Activated T-cell treated with anti-CD3 and anti-CD28 coated beads, Interleukin-2, amount 50 U/mL, for 48 hours (primary cell): ENCODE measurements around the gene PPM1H.
"Not testable (repeated sequence)": the region's sequence is repeated elsewhere in the genome, so short reads cannot be mapped to it uniquely, and the experiment has no call there.

Source experiments
- DNase-seq, 2 experiments: peaks; one replicate each; pipeline ENCODE4 v3.0.0-alpha.2; 2020

PPM1H gene

DNA sequence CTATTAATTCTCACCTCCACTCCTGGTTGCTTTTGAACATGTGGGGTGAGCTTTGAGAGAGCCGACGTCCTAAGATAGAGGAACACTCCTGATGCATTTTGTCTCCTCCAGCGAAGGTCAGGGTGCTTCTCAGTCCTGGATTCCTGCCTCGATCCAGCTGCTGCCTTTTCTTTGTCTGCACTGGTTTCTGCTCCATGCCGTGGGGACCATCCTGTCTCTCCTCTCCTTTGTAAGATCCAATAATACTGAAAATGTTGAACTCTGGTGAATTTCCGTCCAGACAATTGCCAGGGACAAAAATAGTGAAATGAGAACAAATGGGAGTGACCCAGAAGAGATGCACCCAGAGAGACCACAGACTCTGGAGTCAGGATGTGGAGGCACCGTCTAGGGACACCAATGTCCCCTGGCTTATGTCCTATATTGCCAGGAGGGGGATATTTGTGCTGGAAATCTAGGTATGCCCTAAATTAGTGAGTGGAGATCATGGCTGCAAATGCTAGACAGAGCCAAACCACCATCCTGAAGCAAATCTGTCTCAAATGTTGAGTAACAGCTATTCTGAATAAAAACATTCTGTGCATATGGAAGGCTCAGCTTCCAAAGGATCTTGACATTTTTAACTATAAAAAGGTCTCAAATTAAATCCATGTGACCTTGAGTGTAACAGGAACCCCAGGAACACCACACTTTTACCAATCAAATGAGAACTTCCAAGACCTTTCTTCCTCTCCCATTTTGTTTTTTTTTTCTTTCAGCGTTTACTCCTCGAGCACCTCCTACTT is 170.9 kb downstream of the PPM1H start:
- no peak for DNase-seq

DNA sequence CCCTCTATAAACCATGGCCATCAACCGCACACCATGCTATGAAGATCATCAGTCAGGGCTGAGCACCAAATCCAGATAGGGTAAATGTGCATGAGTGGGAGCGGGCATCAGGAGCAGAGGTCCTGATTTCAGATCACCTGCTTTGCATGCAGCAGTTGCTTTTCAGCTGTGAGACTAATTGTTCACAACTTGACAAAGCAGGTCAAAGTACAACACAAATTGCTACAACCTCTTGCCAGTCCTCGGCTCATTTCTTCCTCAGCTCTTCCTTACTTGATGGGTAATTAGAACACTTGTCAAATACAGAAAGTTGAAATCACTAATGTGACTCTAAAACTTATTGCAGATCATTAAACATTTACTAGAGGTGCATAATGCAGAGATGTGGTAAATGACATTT is 171.6 kb downstream of the PPM1H start:
- no peak for DNase-seq

DNA sequence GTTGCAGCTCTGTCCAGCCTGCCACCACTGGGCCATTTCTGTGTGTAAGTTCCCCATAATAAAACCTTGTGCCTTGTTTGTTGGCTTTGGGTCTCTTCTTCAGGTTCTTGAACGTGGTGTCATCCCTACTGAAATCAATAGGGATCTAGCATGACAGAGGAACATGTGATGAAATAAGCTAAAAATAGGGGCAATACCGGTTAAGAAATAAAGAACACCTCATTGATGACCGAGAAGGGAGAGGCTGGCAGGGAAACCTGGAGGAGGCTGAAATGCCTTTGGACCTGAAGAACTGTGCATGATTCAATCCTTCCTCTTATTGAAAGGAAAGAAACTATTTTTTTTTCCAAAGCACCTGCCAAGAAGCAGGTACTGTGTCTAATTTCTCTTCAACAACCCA is 172.3 kb downstream of the PPM1H start:
- no peak for DNase-seq

DNA sequence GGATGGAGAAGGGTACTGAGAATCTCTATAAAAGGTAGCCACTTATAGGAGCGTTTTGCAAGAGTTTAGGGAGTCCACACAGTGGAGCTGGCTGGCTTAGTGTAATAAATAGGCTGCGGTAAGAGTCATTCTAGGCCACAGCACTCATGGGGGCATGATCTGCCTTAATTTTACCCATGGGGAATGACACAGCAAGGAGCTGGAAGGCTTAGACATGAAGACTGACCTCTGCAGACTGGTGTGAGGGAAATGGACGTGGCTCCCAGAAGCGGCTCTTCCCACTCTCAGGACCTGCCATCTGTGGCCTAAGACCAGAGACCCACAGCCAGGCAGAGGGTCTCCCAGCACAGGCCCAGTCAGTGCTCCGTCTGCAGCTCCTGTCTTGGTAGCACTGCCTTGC is 173.3 kb downstream of the PPM1H start:
- no peak for DNase-seq

DNA sequence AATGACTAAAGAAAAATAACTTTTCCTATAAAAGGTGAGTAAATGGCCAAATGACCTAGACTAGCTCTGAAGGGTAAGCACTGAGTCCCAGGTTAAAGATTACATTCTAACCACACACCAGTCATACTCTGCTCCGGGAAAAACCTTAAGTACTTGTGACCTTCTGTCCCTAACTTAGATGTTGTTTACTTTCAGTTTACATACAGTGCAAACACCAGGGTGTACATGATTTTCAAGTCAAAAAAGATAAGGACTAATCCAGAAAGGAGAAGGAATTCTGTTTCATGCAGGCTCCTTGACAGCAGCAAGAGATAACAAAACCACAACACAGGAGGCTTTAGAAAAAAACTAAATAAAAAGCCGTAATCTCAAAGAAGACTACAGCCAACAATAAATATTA is 174.2 kb downstream of the PPM1H start:
- no peak for DNase-seq

DNA sequence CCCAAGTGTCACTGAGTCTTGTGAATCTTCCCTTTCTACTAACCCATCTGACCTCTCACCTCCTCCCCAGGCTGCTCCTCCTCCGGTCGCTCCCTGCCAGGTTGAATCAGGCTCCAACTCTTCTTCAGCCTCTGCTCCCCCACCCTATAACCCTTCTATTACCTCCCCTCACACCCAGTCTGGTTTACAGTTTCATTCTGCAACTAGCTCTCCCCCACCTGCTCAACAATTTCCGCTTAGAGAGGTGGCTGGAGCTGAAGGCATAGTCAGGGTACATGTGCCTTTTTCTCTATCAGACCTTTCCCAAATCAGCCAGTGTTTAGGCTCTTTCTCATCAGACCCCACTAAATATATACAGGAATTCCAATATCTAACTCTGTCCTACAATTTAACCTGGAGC is 174.6 kb downstream of the PPM1H start:
- not testable (repeated sequence) for DNase-seq

DNA sequence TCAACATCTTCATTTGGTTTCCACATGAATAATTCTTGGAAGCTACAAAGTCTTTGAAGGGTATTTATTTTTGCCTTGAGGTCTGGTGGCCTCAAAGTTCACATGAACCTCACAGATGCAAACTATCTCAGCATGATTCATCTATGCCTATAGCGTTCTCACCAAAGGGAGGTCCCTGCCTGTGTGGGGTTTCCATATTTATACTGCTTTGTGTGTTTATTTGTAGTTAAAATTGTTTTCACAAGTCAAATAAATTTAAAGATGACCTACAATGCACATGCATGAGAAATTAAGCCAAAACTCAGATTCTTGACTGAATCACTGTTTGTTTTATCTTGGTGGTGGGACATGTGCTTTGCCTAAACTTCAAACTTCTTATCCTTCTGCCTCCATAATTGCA is 176.7 kb downstream of the PPM1H start:
- no peak for DNase-seq

DNA sequence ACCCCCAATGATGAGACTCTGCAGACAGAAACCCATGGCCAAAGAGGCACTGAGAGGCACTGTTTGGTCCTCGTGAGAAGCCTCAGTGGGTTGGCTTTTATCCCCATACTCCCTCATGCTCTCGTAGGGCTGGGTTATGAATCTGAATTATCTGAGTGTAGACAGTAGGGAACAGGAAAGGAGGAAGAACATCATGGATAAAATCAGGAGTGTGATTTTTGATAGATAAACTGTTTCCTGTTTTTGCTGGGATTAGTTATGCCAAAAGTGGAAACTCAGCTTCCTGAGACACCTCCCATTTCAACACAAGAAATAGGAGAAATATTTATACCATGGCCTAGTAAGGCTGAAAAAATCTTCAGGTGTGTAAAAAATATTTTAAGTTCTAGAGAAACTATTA is 177.9 kb downstream of the PPM1H start:
- no peak for DNase-seq

DNA sequence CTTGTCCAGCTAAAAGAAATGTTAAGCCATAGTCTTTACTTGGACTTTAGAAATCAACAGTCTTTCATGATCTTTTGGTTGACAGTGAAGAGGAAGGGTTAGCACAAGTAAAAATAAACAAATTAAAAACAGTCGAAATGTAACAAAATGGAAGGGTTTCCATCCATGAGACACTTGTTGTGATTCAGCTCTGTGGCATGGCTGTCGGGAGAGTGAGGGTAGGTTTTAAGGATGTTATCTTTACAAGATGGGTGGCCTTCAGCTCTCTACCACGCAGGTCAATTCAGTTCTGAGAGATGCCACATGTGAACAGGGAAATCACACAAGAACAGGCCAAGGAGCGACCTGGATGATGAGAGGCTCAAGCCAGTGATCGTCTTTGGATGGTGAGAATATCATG is 180.2 kb downstream of the PPM1H start:
- DNase-seq, result no peak

DNA sequence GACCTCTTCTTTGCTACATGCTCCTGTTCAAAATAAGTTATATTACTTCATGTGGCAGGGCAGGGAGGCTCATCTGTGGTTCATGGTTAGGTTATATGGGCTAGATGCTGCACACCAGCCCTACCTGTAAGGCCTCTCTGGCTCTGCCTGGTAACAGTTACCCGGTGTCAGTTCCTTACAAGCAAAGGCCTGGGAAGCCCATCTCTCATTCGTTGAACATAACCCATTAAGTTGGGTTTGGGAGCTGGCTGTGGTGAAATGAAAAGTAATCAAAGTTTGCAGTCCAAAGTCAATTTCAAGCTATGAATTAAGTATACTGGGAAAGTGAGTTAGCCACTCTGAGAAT is 183.2 kb downstream of the PPM1H start:
- no peak for DNase-seq

DNA sequence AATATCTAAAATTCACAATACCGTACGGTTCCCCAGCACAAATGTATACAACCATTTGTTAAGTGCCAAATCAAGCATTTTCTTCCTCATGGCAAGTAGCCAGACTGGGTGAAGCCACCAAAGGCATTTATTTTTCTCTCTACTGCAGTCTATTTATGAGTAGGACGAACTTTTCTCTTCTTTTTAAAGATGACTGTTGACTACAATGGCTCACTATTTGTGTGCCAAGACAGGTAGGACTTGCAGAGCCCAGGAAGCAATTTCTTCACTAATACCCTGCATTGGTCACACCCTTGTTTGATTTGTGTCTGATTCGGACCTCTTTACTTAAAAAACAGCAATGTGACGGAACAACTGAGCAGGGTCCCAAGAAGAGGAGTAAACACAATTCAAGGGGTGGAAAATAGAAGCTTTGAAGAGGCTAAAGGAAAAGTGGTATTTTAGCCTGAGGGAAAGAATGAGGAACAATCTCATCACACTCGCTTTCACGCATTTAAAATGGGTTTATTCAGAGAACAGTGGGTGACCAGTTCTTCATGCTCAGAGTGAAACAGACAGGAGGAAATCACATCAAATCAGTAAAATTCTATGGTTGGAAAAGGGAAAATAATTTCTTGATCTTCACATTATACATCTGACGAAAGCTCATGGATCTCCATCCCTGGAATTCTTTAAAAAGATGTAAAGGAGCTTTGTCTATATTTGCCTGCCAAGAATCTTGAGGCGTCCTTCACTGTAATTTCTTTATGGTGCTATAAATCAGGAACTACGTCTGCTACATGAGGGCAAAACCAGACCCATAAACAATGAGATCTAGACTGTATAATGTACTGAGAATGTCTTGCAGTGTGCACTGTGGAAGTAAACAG is 183.8 kb downstream of the PPM1H start:
- DNase-seq, result no peak

DNA sequence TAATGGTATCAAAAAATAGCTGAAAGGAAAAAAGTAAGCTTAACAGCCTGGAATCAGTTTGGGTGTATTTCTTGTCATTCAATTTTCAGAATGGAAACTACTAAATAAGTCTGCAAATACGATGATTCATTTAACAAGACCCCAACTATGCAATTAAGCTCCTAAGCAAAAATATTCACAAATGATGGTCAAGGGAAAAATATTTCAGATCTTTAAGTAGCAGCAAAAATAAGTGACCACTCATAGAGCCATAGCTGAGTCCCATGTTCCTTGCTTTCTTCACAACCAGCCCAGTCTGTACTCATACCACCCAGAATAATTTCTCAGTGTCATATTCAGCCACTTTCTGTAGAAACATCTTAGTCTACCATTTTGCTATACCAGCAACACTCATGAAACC is 185.4 kb downstream of the PPM1H start:
- DNase-seq, result no peak

DNA sequence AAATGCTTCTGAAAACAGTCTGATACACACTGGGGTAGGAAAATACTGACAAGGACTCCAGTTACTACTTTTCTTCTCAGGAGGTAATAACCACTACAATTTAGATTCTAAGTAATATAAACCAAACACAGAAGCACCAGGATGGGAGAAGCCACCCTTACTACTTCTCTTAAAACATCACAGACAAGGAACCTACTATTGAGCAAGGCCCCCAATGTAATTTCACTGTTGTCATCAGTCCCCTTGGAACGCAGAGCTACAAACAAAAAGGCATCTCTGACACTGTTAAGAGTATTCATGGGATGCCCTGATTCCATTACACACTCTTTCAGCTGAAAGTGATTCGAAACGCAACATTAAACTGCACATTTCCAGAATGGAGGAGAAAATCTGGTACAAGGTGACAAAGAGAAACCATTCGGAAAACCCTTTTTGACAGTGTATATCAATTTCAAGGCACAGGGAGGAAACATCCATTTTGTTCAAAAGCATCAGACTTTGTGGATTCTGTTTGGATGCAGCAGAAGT is 185.9 kb downstream of the PPM1H start:
- no peak for DNase-seq

DNA sequence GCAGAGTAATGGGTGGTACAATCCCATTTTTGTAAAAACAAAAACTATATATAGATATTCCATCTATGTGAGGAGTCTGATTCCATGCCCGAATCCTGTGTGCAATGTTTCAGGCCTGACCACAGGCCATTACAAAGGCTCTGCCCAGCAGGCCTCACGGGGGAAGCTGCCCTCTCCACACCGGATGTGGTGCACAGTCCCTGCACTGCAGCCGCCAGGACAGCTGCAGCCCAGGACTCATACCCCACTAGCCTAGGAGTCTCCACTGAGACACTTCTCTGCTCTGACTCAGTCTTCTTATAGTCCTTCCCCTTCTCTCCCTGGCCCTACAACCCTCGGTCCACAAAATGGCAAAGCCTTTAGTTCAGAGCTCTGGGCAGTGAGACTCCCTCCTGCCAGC is 190.4 kb downstream of the PPM1H start:
- DNase-seq, result no peak

DNA sequence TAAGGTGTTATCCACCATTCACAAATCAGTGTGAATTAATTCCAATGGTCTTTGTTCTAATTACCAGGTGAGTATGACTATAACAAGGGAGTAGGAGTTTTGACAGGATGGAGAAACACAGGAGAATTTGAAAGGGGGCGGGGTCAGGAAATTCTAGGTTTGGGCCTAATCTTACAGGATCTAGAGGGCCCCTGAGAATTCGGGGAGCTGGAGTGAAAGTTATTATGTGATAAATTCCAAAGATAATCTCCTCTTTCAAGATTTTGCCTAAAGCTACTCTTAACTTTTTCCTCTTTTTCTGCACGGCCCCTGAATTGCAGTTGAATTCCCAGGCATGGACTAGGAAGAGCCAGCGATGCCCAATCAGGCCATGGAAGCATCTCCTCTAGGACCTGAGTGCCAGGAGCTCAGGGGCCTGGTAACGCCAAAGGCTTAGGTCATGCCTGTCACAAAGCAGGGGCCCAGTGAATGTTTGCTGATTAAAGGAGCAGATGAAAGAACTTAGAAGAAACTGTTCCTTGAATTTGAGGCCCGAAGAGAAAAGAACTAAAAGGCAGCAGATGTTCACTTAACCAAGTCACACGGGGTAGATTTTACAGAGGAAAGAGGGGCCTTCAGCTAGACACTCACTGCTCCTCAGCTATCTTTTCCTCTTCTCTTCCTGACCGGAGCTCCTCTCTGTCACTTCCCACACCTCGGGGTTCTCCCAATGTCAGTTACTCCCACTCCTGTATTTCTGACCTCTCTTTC is 195.5 kb downstream of the PPM1H start:
- no peak for DNase-seq

DNA sequence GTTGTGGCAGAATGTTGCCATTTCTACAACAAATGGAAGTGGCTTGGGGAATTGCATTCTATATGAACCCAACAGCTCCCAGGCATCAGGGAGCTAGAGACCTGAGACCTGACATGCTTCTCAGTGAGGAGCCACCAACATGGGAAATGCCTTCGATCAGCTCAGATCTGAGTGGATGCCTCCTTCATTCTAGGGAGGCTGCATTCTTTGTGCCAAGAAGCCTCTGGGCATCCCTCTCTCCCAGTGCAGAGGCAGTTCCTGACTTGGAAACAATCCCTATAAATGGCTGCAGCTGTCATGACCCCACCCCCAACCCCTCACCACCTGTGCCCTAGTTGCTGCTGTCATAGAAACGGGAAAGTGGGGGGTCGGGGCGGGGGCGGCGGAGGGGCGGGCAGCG is 196.3 kb downstream of the PPM1H start:
- no peak for DNase-seq

DNA sequence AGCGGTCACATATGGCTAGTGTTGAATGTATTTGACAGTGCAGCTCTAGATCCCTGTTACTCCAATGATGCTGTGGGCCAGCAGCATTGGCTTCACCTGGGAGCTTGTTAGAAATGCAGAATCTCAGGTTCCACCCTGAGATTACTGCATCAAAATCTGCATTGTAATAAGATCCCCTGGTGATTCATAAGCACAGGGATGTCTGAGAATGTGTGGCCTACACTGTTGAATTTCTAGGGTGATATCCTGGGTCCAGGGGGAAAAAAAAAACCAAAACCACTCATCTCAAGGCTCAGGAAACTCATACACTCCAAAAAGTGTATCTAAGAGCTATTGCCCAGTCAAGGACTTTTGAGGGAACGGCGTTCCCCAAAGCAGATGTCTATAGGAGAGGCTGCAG is 196.8 kb downstream of the PPM1H start:
- DNase-seq, result no peak

DNA sequence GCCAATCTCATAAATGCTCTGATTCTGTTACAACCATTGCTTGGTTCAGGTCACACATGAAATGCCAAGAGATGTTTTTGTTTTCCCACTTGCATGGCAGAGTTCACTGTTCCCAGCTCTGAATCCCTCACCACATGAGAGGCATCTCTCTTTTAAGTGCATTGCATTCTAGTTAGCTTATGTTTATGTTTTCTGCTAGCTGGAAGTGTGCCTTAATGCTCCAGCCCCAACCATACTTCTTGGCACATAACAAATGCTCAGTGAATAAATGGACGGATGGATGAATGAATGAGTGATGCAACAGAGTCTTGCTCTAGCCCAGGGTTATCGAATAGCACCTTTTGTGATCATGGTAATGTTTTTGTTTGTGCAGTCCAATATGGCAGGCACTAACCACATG is 197.3 kb downstream of the PPM1H start:
- no peak for DNase-seq

DNA sequence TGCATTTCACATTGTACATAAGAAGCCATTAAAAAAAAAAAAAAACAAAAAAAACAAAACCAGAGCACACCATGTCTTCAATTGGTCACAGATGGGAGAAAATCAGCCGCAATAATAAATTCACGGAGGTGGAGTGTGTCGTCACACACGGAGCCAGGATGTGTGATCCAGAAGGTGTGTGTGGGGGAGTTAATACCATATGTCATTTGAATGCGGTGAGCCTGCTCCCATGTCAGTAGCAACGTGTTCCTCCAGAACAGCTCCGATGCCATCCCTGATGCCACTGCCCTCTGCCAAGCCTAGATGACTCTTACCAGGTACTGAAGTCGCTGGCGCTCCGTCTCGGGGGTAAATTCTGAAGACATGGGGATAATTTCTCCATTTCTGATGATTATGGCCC is 197.8 kb downstream of the PPM1H start:
- DNase-seq, result no peak

DNA sequence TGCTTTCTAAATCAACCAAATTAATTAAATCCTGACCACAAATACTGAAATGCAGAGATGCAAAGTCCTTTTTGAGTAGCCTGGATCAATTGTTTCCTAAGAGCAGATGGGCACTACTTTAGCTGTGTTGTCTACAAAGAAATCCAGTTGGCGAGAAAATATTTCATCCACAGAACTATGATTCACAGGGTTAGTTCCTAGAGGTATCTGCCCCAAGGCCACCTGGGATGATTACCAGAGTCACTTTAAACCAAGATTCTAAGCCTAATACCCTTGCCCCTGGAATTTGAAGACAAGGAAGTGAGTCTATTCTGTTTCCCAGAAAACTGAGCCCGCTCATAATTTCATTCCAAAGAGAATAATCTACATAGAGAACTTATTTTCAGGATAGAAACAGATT is 198.4 kb downstream of the PPM1H start:
- no peak for DNase-seq

DNA sequence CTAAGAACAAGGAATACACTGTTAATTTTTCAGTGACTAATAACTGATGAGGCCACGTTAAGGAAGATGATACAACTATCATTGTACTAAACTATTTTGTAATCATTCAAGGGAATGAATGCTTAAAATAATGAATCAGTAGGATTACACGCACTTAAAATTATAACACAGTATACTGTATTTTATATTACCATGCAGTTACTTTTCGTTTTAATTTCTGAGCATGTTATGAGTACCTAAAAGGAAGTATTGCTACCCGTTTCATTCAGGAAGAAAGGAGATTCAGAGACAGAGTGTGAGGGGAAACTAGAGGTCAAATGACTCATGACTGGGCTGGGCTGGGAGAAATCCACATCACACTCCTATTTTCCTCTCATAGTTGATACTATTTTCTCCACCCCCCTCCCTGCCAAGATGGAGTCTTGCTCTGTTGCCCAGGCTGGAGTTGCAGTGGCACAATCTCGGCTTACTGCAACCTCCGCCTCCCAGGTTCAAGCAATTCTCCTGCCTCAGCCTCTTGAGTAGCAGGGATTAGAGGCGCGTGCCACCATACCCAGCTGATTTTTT is 202.0 kb downstream of the PPM1H start:
- no peak for DNase-seq

DNA sequence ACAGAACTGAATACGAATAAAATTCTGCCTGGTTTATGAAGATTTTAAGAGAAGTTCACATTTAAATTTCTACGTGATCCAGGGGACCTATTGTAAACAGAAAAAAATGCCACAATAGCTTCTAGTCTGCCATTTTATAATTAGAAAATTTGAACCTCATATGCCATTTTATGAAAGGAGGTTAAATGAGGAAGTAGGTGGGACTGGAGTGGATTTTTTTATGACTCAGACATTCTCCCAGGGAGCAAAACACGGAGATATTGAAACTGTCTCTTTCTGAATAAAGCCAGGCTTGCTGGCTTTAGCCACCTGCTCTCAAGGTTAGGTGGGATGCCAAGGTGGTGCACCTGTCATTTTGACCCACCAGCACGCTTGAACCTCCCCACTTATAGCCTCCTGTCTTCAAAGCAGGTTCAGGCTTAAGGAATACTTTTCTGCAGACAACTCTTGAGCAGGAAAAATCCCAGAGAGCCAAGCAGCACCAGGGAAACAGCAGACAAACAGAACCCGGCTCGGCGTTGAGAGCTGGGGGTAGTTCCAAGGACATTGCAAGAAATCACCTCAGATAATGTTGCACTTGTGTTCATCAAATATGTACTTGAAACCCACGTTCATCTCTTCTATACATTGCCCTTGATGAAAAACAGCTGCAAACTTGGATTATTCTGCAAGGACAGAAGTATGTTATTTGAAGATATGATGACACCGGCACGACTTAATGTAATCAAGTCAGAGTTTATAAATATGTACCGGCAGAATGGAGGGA is 203.7 kb downstream of the PPM1H start:
- DNase-seq, result no peak
